Stimulated activated CD8-positive, alpha-beta memory T cell treated with anti-CD3 and anti-CD28 coated beads, Interleukin-15, amount 100 ng/mL, for 1 hour (primary cell): Measurements from ENCODE around the gene MRPS16.

Source experiments
- DNase-seq: peaks from one replicate; pipeline ENCODE4 v3.0.0-alpha.2; 2020; ENCODE audit warnings: low read depth

MRPS16 gene

GRCh38 chr10:73239908-73240307 is 12.5 kb downstream of the MRPS16 start:
- DNase-seq = no peak

DNA sequence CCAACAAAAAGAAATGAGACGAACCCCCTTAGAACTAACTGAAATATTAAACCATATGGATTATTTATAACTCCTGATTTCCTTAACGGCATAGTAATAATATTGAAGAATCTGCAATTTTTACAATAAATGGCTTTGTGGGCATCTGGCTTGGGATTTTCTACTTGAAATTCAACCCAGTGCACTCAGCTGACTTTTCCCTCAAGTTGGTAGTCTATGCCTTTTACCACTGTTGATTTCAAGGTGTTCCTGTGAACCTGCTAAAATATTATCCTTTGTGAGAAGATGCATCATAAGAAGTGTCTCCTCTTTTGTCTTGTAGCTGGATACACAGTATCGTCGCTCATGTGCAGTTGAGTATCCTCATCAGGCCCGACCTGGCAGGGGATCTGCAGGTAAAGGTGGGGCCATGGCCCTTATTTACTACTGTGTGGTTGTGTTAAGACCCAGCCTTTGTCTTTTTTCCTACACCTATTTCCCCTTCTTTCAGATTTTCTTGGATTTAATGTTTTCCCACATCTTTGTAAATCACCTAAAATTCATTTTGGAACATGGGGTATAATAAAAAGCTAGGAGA is 13.4 kb downstream of the MRPS16 start:
- DNase-seq = no peak

GRCh38 chr10:73234695-73235094 is 17.7 kb downstream of the MRPS16 start:
- DNase-seq = no peak

GRCh38 chr10:73233883-73234282 is 18.6 kb downstream of the MRPS16 start:
- DNase-seq = no peak

- no peak for DNase-seq
Measured at GRCh38 chr10:73232887-73233286, 19.6 kb downstream of the MRPS16 start.

DNA sequence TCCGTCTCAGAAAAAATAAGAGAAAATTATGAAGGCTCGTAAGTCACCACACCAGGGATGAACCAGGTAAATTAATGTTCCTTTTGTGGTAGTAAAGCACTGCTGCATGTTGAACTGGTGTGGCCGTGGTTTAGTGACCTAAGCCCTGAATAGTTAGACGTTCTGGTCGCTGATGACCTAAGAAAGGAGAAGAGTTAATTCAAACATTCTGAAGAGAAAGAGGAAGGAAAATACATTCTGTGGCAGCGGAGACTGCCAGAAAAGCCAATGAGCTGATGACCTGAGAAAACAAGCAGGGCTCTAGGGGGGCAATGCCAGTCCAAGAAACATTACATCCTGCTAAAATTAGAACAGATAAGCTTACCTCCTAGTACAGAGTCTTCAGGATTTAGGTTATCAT is 22.9 kb downstream of the MRPS16 start:
- DNase-seq = no peak

- no peak for DNase-seq
Measured at GRCh38 chr10:73228247-73228646, 24.2 kb downstream of the MRPS16 start.

- DNase-seq = no peak
Measured at GRCh38 chr10:73226663-73227062, 25.8 kb downstream of the MRPS16 start.

DNA sequence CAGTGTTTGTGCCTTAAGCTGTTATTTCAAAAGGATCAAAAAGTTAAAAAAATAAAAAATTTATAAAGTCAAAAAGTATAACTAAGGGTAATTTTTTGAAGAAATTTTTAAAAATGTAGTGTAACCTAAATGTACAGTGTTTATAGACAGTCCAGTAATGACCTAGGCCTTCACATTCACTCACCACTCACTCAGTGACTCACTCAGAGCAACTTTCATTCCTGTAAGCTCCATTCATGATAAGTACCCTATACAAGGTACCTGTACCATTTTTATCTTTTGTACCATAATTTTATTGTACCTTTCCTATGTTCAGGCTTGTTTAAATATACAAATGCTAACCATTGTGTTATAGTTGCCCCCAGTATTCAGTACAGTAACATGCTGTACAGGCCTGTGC is 26.9 kb downstream of the MRPS16 start:
- DNase-seq = no peak

DNA sequence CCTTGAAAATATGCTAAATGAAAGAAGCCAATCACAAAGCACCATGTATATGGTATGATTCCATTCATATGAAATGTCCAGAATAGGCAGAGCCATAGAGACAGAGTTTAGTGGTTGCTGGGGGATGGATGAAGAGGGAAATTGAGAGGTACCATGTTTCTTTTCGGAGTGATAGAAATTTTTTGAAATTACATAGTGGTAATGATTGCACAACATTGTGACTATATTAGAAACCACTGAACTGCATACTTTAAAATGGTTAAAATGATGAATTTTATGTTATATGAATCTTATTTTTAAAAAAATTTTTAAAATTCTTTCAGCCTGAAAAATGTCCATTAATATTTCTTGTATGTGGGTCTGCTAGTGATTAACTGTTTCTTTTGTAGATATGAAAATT is 31.5 kb downstream of the MRPS16 start:
- no peak for DNase-seq

DNA sequence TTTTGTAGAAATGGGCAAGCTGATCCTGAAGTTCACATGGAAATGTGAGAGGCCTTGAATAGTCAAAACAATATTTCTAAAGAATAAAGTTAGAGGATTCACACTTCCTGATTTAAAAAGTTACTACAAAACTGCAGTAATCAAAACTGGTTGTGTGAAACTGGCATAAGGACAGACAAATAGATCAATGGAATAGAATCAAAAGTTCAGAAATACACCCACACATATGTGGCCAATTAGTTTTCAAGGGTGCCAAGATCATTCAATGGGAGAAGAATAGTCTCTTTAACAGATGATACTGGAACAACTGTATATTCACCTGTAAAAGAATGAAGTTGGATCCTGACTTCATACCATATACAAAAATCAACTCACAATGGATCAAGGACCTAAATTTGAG is 33.1 kb downstream of the MRPS16 start:
- DNase-seq = no peak

DNA sequence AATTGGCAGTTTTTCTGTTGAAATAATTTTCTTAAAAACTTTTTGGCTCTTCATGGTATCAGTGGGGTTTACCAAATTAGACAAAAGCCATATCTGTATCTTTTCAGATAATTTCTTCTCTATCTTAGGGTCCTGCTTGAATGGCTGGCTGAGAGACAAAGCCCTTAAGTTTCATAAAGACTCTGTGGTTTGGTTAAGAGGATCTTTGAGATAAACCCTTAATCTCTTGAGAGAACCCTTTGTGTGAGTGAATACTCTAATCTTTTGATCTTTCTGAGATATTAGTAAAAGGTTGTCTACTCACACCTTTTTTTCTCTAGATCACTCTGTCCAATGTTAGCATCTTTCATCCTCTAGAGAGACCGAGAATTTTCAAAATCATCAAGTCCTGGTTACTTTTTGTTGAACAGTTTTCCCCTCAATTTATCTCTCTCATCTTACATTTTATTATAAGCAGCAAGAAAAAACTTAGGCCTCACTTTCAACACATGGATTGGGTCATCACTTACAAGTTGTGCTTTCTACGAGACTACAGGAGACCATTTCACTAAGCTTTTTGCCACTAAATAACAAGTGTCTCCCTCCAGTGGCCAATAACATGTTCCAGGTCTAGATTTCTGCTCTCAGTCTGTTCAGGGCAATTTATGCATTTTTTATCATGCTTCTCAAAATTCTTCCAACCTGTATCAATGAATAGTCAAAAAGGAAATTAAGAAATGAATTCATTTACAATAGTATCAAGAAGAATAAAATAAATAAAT is 33.8 kb downstream of the MRPS16 start:
- DNase-seq = no peak

DNA sequence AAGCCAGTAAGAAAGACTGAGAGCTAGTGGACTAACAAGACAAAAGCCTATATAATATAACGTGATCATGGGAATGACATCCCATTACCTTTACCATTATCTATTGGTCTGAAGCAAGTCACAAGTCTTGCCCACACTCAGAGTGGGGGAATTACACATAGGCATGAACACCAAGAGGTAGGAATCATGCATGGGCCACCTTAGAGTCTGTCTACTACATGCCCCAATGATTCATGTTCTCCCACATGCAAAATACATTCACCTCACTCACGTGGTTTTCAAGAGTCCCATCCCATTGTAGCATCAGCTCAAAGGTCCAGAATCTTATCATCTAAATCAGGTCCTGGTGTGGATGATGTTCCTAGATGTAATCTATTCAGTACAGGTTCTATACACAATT is 34.8 kb downstream of the MRPS16 start:
- no peak for DNase-seq

GRCh38 chr10:73215749-73216148 is 36.7 kb downstream of the MRPS16 start:
- DNase-seq = no peak

GRCh38 chr10:73211106-73211811 is 41.2 kb downstream of the MRPS16 start:
- DNase-seq = no peak

GRCh38 chr10:73210395-73211105 is 41.9 kb downstream of the MRPS16 start:
- no peak for DNase-seq

- DNase-seq = no peak
Measured at GRCh38 chr10:73209705-73210104, 42.7 kb downstream of the MRPS16 start.

GRCh38 chr10:73207883-73208282 is 44.6 kb downstream of the MRPS16 start:
- no peak for DNase-seq

DNA sequence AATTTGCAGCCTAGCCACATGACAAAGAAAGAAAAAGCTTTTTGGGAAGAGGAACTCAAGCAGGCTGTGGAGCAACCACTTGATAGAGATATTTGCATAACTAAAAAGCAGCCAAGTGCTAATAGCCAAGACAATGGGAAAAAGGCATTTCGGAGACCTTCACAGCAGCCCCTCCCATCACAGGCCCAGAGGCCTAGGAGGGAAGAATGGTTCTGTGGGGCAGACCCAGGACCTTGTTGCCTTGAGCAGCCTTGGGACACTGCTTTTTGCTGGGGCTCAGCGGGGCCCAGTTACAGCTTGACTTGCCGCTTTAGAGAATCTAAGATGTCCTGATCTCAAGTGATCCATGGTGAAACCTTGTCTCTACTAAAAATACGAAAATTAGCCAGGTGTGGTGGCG is 46.1 kb downstream of the MRPS16 start:
- no peak for DNase-seq

DNA sequence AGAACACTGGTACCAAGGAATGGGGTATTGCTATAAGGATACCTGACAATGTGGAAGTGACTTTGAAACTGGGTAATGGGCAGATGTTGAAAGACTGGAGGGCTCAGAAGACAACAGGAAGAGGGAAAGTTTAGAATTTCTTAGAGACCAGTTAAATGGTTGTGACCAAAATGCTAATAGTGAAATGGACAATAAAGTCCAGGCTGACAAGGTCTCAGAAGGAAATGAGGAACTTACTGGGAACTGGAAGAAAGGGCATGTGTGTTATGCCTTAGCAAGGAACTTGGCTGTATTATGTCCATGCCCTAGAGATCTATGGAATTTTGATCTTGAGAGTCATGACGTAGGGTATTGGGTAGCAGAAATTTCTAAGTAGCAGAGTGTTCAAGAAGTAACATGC is 46.6 kb downstream of the MRPS16 start:
- DNase-seq = no peak

DNA sequence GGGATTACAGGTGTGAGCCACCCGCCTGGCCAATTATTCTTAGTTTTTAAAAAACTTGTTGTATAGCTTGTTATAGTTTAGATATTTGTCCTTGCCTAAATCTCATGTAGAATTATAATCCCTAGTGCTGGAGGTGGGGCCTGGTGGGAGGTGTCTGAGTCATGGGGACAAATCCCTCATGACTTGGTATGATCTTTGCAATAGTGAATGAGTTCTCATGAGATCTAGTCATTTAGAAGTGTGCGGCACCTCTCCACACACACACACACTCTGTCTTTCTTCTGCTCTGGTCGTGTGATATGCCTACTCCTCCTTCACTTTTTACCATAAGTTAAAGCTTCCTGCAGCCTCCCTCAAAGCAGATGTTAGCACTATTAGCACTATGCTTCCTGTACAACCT is 47.4 kb downstream of the MRPS16 start:
- DNase-seq = no peak
